ENCODE measurements around the gene ZNF839.

The ZNF839 gene

DNA sequence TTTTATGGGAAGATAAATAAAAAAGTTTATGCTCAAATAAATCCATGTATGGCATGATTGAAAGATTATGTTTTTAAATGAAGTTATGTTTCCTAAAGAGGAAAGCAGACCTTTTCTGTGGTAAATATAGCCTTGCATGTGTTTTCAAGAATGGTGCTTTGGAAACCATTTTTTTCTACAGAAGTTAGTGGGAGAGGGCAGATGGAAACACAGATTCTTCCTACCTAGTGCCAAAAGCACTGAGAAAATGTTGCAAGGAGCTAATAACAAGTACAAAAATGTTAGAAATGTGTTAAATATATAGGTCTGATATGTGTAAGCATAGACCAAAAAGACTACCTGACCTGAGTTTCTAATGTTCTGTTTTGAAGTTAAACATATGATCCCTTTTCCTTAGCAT lies 67.5 kb downstream of the ZNF839 start:
- no peak for DNase-seq (ENCODE audit: low read depth)

DNA sequence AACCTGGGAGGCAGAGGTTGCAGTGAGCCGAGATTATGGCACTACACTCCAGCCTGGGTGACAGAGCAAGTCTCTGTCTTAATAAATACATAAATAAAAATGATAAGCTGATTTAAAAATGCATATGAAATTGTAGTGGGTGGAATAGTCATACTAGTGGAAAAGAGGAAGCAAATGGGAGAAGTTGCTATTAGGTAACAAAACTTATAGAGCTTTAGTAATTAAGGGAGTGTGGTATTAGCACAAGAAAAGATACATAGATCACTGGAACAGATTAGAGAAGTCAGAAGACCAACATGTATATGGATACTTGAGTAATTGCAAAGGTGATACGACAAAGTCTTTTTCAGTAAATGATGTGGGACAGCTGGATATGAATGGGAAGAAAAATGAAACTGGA lies 69.7 kb downstream of the ZNF839 start:
- DNase-seq (ENCODE audit: low read depth), result no peak

DNA sequence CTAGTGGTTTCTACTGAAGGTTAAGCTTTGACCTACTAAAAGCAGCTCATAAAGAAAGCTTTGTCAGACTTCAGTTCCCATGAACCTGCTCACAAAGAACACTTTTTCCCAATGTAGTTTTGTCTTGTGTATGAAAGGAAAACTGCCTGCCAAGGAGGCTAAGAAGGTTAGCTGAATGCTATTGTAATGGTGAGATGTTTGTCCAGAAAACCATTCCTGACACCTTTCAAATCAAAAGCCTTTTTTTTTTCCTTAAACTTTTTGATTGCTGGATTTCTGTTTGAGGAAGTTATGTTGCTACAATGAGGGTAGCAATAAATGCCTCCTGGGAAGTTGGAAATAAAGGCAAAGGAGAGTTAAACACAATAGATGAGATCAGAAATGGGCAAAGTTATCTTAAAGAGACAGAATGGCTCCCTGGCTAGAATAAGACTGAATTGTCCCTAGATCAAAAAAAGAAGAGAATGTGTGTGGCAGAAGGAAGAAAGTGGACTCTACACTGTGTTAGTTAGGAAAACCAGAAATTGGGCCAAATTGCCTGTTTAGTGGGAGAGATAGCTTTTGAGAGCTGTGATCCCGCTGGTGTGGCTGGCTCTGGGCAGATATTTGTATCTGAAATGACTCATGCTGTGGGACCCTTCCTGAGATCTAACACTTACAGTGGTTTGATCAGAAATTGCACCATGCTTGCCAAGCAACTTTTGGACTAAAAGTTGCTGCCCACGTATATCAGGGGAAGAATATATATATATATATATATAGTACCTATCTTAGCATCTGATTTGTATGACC lies 70.7 kb downstream of the ZNF839 start:
- DNase-seq (ENCODE audit: low read depth), result no peak

All from activated T-cell treated with anti-CD3 and anti-CD28 coated beads for 1 hour (primary cell).